ENCODE results near the gene TECPR1.

Gene TECPR1

GRCh38 chr7:98187138-98187502, 64.9 kb downstream of the TECPR1 start:
- DNase-seq, result no peak

GRCh38 chr7:98186452-98187137, 65.4 kb downstream of the TECPR1 start:
- DNase-seq, result no peak

- DNase-seq, result no peak
Measured at GRCh38 chr7:98185101-98185500, 66.9 kb downstream of the TECPR1 start.

- DNase-seq, result no peak
Measured at GRCh38 chr7:98180751-98181150, 71.3 kb downstream of the TECPR1 start.

GRCh38 chr7:98178762-98179490, 73.1 kb downstream of the TECPR1 start:
- no peak for DNase-seq

- DNase-seq, result no peak
Measured at GRCh38 chr7:98178321-98178720, 73.7 kb downstream of the TECPR1 start.

- DNase-seq, result no peak
Measured at GRCh38 chr7:98177553-98177952, 74.5 kb downstream of the TECPR1 start.

- no peak for DNase-seq
Measured at GRCh38 chr7:98175260-98175940, 76.6 kb downstream of the TECPR1 start.

- DNase-seq, result no peak
Measured at GRCh38 chr7:98174334-98175259, 77.4 kb downstream of the TECPR1 start.

GRCh38 chr7:98171449-98171848, 80.6 kb downstream of the TECPR1 start:
- no peak for DNase-seq

- DNase-seq, result no peak
Measured at GRCh38 chr7:98170966-98171365, 81.1 kb downstream of the TECPR1 start.

GRCh38 chr7:98168904-98169621, 83.0 kb downstream of the TECPR1 start:
- DNase-seq, result no peak

GRCh38 chr7:98168181-98168903, 83.7 kb downstream of the TECPR1 start:
- DNase-seq, result no peak

GRCh38 chr7:98167653-98168052, 84.4 kb downstream of the TECPR1 start:
- DNase-seq, result no peak

GRCh38 chr7:98166668-98166970, 85.4 kb downstream of the TECPR1 start:
- DNase-seq, result no peak

- no peak for DNase-seq
Measured at GRCh38 chr7:98165827-98166667, 86.0 kb downstream of the TECPR1 start.

All from activated gamma-delta T cell (primary cell).